HG03103 (cell line): Measurements from ENCODE around the gene STRIP2.
"Not testable (repeated sequence)": the region's sequence is repeated elsewhere in the genome, so short reads cannot be mapped to it uniquely, and the experiment has no call there.

Source experiments
- ATAC-seq: cut with Tn5 transposase; IDR thresholded peaks from one replicate; pipeline ENCODE4 v1.9.1; 2021; ENCODE audit warnings: low read depth; ENCODE audit not compliant: unreplicated experiment

Gene STRIP2

DNA sequence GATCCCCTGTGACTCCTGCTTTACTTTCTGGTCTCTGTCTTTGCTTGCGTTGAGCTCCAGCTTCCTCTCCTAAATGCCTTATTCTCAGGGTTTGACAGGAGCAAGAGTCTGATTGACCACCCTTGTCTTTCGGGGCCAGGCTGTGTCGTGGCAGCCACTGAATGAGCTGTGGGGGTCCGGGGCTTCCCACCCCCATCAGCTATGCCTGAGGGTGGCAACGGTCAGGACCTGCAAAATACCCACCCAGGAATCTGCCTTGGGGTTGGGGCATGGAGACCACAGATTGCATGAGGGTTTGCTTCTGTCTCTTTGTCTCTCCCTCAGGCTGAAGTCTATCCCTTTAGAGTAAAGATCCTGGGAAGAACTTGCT lies 88.7 kb downstream of the STRIP2 start:
- ATAC-seq, result no peak

DNA sequence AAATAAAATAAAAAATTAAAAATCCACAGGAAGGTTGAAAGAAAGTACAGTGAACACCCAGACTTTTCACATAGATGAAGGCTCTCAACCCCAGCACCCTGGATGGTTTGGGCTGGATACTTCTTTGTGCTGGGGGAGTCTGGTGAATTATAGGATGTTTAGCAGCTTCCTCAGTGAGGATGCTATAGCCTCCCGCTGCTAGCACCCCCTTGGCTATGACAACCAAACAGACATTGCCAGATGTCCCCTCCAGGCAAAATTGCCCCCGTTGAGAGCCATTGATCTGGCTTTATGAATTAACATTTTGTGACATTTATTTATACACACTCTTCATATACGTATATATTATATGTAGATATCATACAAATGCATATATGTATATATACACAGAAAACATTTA lies 89.7 kb downstream of the STRIP2 start:
- no peak for ATAC-seq

DNA sequence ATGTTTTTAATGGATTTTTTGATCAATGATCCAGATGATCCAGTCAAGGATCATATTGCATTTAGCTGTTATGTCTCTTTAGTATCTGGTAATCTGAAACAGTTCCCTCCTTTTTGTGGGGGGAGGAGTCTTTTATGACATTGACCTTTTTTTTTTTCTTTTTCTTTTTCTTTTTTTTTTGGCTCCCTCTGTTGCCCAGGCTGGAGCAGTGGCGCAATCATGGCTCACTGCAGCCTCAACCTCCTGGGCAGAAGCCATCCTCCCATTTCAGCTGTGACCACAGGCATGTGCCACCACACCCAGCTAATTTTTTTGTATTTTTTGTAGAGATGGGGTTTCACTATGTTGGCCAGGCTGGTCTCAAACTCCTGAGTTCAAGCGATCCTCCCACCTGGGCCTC lies 90.2 kb downstream of the STRIP2 start:
- not testable (repeated sequence) for ATAC-seq

DNA sequence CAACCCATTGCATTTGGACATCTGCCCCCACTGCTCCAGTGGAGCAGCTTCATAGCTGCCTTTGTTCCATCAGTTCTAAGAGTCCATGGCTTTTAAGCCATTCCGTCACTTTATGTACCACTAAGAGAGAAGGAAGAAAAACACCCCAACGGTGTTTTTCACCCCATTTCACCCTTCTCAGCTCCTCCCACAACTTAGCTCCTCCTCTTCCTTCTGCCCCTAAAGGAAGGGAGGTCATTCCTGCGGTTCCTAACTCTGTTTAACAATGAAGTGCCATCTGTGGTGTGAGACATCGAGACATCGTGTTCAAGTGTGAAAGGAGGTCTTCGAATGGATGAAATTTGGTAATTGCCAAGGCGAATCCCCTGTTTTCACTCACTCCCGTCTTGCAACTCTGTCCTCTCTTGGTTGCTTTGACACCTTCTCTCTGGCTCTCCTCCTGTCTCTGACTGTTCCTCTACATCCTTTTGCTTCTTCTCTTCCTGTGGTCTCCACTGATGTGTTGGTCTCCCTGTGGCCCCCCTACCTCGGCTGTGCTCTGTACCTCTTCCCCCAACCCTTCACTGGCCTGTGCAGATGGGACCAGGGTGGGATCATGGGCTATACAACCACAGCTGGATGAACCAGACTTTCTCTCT lies 91.1 kb downstream of the STRIP2 start:
- no peak for ATAC-seq

GRCh38 chr7:129529643-129530042 lies 95.4 kb downstream of the STRIP2 start:
- ATAC-seq, result no peak

- ATAC-seq, result no peak
Measured at GRCh38 chr7:129530795-129531391, 96.7 kb downstream of the STRIP2 start.

GRCh38 chr7:129531721-129532120 lies 97.5 kb downstream of the STRIP2 start:
- no peak for ATAC-seq

- no peak for ATAC-seq
Measured at GRCh38 chr7:129532375-129532774, 98.1 kb downstream of the STRIP2 start.

- not testable (repeated sequence) for ATAC-seq
Measured at GRCh38 chr7:129534558-129535274, 100.5 kb downstream of the STRIP2 start.

DNA sequence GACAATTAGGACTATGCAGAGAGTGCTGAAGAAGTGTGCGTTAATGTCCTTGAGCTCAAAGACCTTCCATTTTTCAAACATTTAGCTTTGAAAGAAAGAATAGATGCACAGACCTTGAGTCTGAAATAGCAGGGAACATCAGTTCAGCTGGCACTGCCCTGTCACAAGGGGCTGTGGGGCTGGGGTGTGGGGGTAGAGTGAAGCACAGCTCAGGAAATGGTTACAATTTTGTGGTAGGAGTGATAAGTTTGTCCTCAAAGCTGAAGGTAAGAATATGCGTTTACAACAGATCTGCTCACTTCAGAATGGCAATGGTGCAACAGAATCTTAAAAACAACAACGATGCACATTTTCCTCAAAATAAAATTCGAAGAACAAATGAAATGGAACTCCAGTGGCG lies 101.7 kb downstream of the STRIP2 start:
- ATAC-seq, result no peak

DNA sequence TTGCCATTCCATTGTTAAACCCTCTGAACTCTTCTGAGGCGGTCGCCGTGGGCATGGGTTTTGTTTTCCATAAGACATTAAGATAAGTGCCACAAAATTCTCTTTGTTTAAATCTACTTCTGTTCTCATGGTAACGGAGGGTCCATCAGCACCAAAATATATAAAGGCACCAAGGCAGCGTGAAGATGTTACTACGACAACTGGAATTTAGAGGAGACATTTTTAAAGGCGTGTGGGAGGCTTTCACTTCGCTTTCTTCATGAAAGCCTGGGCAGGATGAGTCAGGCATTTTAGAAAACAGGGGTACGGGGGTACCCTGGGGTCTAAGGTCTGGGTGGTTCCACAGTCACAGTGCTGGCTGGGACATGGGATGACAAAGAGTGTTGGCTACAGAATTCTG lies 102.1 kb downstream of the STRIP2 start:
- ATAC-seq, result no peak
